HCT116 (cell line): Measurements from ENCODE around the gene TAC1. TPM values are rescaled to one million over a fixed set of nuclear protein-coding genes. Genes with fewer than 3 reads are reported as not detected.

Experiments used
- ATAC-seq: fragments of 200-7000 bp; cut with Tn5 transposase; 2 replicates; pipeline ENCODE4 v1.9.1; 2020; ENCODE audit warnings: mild to moderate bottlenecking, moderate library complexity
- Bru-seq: library from RNA; stranded (reverse); fragments of 400-500 nt; gene quantifications from one replicate; lab custom pipeline; 2021; lab: Mats Ljungman, UMichigan
- BruChase-seq, 2 experiments: library from RNA; stranded (reverse); fragments of 400-500 nt; gene quantifications; one replicate each; lab custom pipeline; 2021; lab: Mats Ljungman, UMichigan
- BruUV-seq: library from RNA; stranded (reverse); fragments of 400-500 nt; replicated peaks from 2 replicates; lab custom pipeline; 2021; lab: Mats Ljungman, UMichigan
- CTCF ChIA-PET: fragments of 300-600 bp; sonication (Branson Sonifier 250); formaldehyde crosslinking; loops from one replicate; lab custom pipeline; 2021; ENCODE audit warnings: antibody characterized with exemption; lab: Charles Lee
- POLR2A ChIA-PET: fragments of 300-600, 350-600 bp; sonication (Branson Sonifier 250); formaldehyde crosslinking; loops from one replicate; lab custom pipeline; 2021; ENCODE audit warnings: antibody characterized with exemption; lab: Charles Lee
- RAD21 ChIA-PET, 2 experiments: fragments of 300-600 bp; sonication (Branson Sonifier 250); formaldehyde crosslinking; loops; one replicate each; lab custom pipeline; 2023; ENCODE audit warnings: low total read pairs in 2 of 2; ENCODE audit not compliant: uncharacterized antibody in 2 of 2, unreplicated experiment in 2 of 2, low non-redundant PET in 1 of 2; lab: Charles Lee
- DNase-seq: peaks from one replicate; pipeline ENCODE4 v3.0.0-alpha.2; 2010; ENCODE audit warnings: low read depth, low spot score
- H2AFZ ChIP-seq: fragments of 200-600 bp; shearing (Covaris generic), sonication (generic); 2 replicates; pipeline ENCODE4 v1.6.1; 2017; ENCODE audit warnings: low read depth, mixed run types, mixed read lengths, antibody characterized with exemption, low read length; ENCODE audit not compliant: poor library complexity, severe bottlenecking
- H3K27ac ChIP-seq: 2 replicates; pipeline ENCODE4 v1.5.1; 2012; ENCODE audit warnings: low read depth, low read length
- H3K27me3 ChIP-seq: fragments of 200-600 bp; sonication (generic); 2 replicates; pipeline ENCODE4 v1.6.1; 2016; ENCODE audit warnings: mixed run types, low read length, mixed read lengths; ENCODE audit not compliant: insufficient read depth
- H3K36me3 ChIP-seq, 2 experiments: fragments of 200-500 bp in 1 of 2; fragments of 200-600 bp in 1 of 2; sonication (Bioruptor generic) in 1 of 2; sonication (generic) in 1 of 2; 2 replicates each; pipeline versions ENCODE4 v1.5.1 to v1.6.1; 2014 to 2016; ENCODE audit warnings: low read length in 2 of 2, inconsistent platforms in 1 of 2, mixed read lengths in 1 of 2, mixed run types in 1 of 2; ENCODE audit not compliant: insufficient read depth in 2 of 2, control insufficient read depth in 1 of 2
- H3K4me1 ChIP-seq, 2 experiments: fragments of 200-600 bp in 1 of 2; sonication (generic) in 1 of 2; 2 replicates each; pipeline versions ENCODE4 v1.5.1 to v1.6.1; 2012 to 2017; ENCODE audit warnings: low read length in 2 of 2, inconsistent platforms in 1 of 2, mild to moderate bottlenecking in 1 of 2, mixed read lengths in 1 of 2, mixed run types in 1 of 2, moderate library complexity in 1 of 2; ENCODE audit not compliant: insufficient read depth in 2 of 2, control insufficient read depth in 1 of 2
- H3K4me2 ChIP-seq: fragments of 200-600 bp; sonication (generic); 2 replicates; pipeline ENCODE4 v1.6.1; 2017; ENCODE audit warnings: mixed run types, low read length, mixed read lengths
- H3K4me3 ChIP-seq, 2 experiments: fragments of 200-600 bp in 1 of 2; sonication (generic) in 1 of 2; replicated peaks in 1 of 2; 2 replicates each; pipeline ENCODE4 v1.5.1; 2011 to 2016; ENCODE audit warnings: low read length in 2 of 2, control low read depth in 1 of 2, low read depth in 1 of 2, mild to moderate bottlenecking in 1 of 2, mixed read lengths in 1 of 2, mixed run types in 1 of 2
- H3K79me2 ChIP-seq: fragments of 200-600 bp; sonication (generic); 2 replicates; pipeline ENCODE4 v1.6.1; 2017; ENCODE audit warnings: mild to moderate bottlenecking, mixed run types, low read length, moderate library complexity, mixed read lengths; ENCODE audit not compliant: insufficient read depth
- H3K9ac ChIP-seq: fragments of 200-600 bp; sonication (generic); 2 replicates; pipeline ENCODE4 v1.6.1; 2016; ENCODE audit warnings: low read length, mixed read lengths
- H3K9me2 ChIP-seq: fragments of 200-600 bp; sonication (generic), shearing (Covaris generic); 2 replicates; pipeline ENCODE4 v1.6.1; 2017; ENCODE audit warnings: mixed run types, mild to moderate bottlenecking, moderate library complexity; ENCODE audit not compliant: insufficient read depth
- H3K9me3 ChIP-seq, 2 experiments: fragments of 200-500 bp in 1 of 2; fragments of 200-600 bp in 1 of 2; sonication (Bioruptor generic) in 1 of 2; sonication (generic) in 1 of 2; 2 replicates each; pipeline ENCODE4 v1.6.1; 2014 to 2017; ENCODE audit warnings: low read length in 2 of 2, mixed read lengths in 2 of 2, inconsistent platforms in 1 of 2, low read depth in 1 of 2, mild to moderate bottlenecking in 1 of 2, mixed run types in 1 of 2, moderate library complexity in 1 of 2; ENCODE audit not compliant: control insufficient read depth in 1 of 2, insufficient read depth in 1 of 2
- H4K20me1 ChIP-seq: fragments of 200-600 bp; sonication (generic), shearing (Covaris generic); 2 replicates; pipeline ENCODE4 v1.6.1; 2017; ENCODE audit warnings: mixed run types, mild to moderate bottlenecking, moderate library complexity; ENCODE audit not compliant: insufficient read depth
- ATF3 ChIP-seq: IDR thresholded peaks from 2 replicates; pipeline ENCODE4 v1.6.1; 2012
- CTCF ChIP-seq, 3 experiments: fragments of 200-600 bp in 1 of 3; sonication (generic) in 1 of 3; IDR thresholded peaks in 2 of 3; conservative IDR thresholded peaks in 1 of 3; 2 replicates each; pipeline ENCODE4 v1.5.1; 2012 to 2017; ENCODE audit warnings: low read depth in 2 of 3, low read length in 2 of 3, antibody characterized with exemption in 1 of 3, borderline replicate concordance in 1 of 3, control low read depth in 1 of 3, mild to moderate bottlenecking in 1 of 3, mixed read lengths in 1 of 3, mixed run types in 1 of 3, moderate library complexity in 1 of 3; ENCODE audit not compliant: insufficient read depth in 1 of 3
- EGR1 ChIP-seq: IDR thresholded peaks from 2 replicates; pipeline ENCODE4 v1.6.1; 2012; ENCODE audit warnings: low read depth
- ELF1 ChIP-seq: IDR thresholded peaks from 2 replicates; pipeline ENCODE4 v1.6.1; 2012; ENCODE audit warnings: low read depth, borderline replicate concordance
- EZH2 ChIP-seq: fragments of 200-600 bp; sonication (generic); IDR thresholded peaks from 2 replicates; pipeline ENCODE4 v1.6.1; 2017; ENCODE audit warnings: antibody characterized with exemption, mixed run types
- EZH2phosphoT487 ChIP-seq: fragments of 200-600 bp; IDR thresholded peaks from 2 replicates; pipeline ENCODE4 v1.6.1; 2018; ENCODE audit warnings: antibody characterized with exemption, borderline replicate concordance
- FOSL1 ChIP-seq: IDR thresholded peaks from 2 replicates; pipeline ENCODE4 v1.6.1; 2012; ENCODE audit warnings: low read depth
- MAX ChIP-seq: IDR thresholded peaks from 2 replicates; pipeline ENCODE4 v1.6.1; 2012
- POLR2A ChIP-seq: IDR thresholded peaks from 2 replicates; pipeline ENCODE4 v1.7.0; 2011; ENCODE audit warnings: borderline replicate concordance; ENCODE audit not compliant: insufficient read depth, insufficient read length; ENCODE audit errors: extremely low read depth
- POLR2AphosphoS5 ChIP-seq: IDR thresholded peaks from 2 replicates; pipeline ENCODE4 v1.6.1; 2011; ENCODE audit warnings: mild to moderate bottlenecking, low read depth, low read length, moderate library complexity
- RAD21 ChIP-seq: IDR thresholded peaks from 2 replicates; pipeline ENCODE4 v1.6.1; 2012; ENCODE audit warnings: low read depth, mild to moderate bottlenecking
- REST ChIP-seq: IDR thresholded peaks from 2 replicates; pipeline ENCODE4 v1.6.1; 2012; ENCODE audit warnings: low read depth
- SIN3A ChIP-seq: IDR thresholded peaks from 2 replicates; pipeline ENCODE4 v1.6.1; 2012; ENCODE audit warnings: low read depth
- SRF ChIP-seq: IDR thresholded peaks from 2 replicates; pipeline ENCODE4 v1.6.1; 2012; ENCODE audit warnings: low read depth
- TCF7L2 ChIP-seq: IDR thresholded peaks from 2 replicates; pipeline ENCODE4 v1.7.0; 2011; ENCODE audit warnings: borderline replicate concordance, inconsistent platforms; ENCODE audit not compliant: insufficient read depth, insufficient read length; ENCODE audit errors: extremely low read depth
- YY1 ChIP-seq: IDR thresholded peaks from 2 replicates; pipeline ENCODE4 v1.6.1; 2011; ENCODE audit warnings: low read length, low read depth, moderate library complexity, mild to moderate bottlenecking; ENCODE audit not compliant: insufficient replicate concordance; ENCODE audit errors: extremely low read depth
- ZBTB33 ChIP-seq: IDR thresholded peaks from 2 replicates; pipeline ENCODE4 v1.6.1; 2011; ENCODE audit warnings: mild to moderate bottlenecking, low read length, moderate library complexity; ENCODE audit not compliant: insufficient replicate concordance; ENCODE audit errors: extremely low read depth
- ZFX ChIP-seq: fragments of 450-650 bp; IDR thresholded peaks from 2 replicates; pipeline ENCODE4 v1.6.1; 2017
- intact Hi-C: fragments of 100-400 bp; cut with micrococcal nuclease; formaldehyde crosslinking; loops from 2 replicates; pipeline ENCODE4 v1.10.0; 2022
- long read RNA-seq: library from polyadenylated mRNA; unstranded; transcript quantifications from one replicate; pipeline ENCODE4 v2.0.0, GENCODE V29; 2021; ENCODE audit not compliant: unreplicated experiment
- polyA plus RNA-seq: library from polyadenylated mRNA; unstranded; fragments of >200 nt; gene quantifications from 2 replicates; pipeline ENCODE4 v1.2.1, GENCODE V29; 2012; ENCODE audit warnings: missing spikeins
- total RNA-seq: library from RNA; stranded (reverse); gene quantifications from one replicate; pipeline ENCODE4 v1.2.1, GENCODE V29; 2021; ENCODE audit not compliant: unreplicated experiment

The TAC1 gene
- not detected for total RNA-seq
- not detected in 2 replicates for polyA plus RNA-seq
- not detected for Bru-seq, nascent RNA
- not detected for BruChase-seq, experiment 1, labeled RNA remaining after a 6-hour chase
- not detected for BruChase-seq, experiment 2, labeled RNA remaining after a 2-hour chase
- long read RNA-seq: 0 reads

- no peak for DNase-seq
- intact Hi-C loops: no loop called here
- CTCF ChIA-PET: no interaction called here
- Histone ChIP-seq H3K27ac (no peak within 1 kb of the TSS), H3K9me3 (no peaks in the 10 kb centered on the region), H4K20me1 (no peaks in the 10 kb centered on the region), H3K4me3 (no peak within 1 kb of the TSS), H2AFZ (no peak within 1 kb of the TSS), H3K9me2 (no peaks in the 10 kb centered on the region), H3K27me3 (peaks cover 6% of the 10 kb centered on the region; the same call in 1 of the 2 replicates), H3K4me2 (no peak within 1 kb of the TSS), H3K36me3 (no peaks in the 10 kb centered on the region), H3K4me1 (no peaks in the 10 kb centered on the region), H3K79me2 (no peaks in the 10 kb centered on the region), H3K9ac (no peak within 1 kb of the TSS)
- POLR2A ChIA-PET: no interaction called here
- ATAC-seq: no peak
- RAD21 ChIA-PET: no interaction called here
- no TSS peak for BruUV-seq
- TF ChIP-seq YY1: no peak
- no peak for TF ChIP-seq EZH2
- no peak for TF ChIP-seq ZBTB33
- TF ChIP-seq ZFX: no peak
- no peak for TF ChIP-seq SRF
- TF ChIP-seq SIN3A: no peak
- no peak for TF ChIP-seq ELF1
- TF ChIP-seq ATF3: no peak
- no peak for TF ChIP-seq POLR2A
- TF ChIP-seq RAD21: no peak
- TF ChIP-seq MAX: no peak
- TF ChIP-seq CTCF (IDR thresholded peaks at IDR 0.05 in 2 of 3, conservative IDR thresholded peaks at IDR 0.05 in 1 of 3; ENCODE audit: borderline replicate concordance in 1 of 3, insufficient read depth in 1 of 3, low read depth in 2 of 3, low read length in 2 of 3): no peak
- no peak for TF ChIP-seq POLR2AphosphoS5
- no peak for TF ChIP-seq EGR1
- no peak for TF ChIP-seq TCF7L2
- TF ChIP-seq FOSL1: no peak
- TF ChIP-seq EZH2phosphoT487: no peak
- TF ChIP-seq REST: no peak
Observed at GRCh38 chr7:97731736-97732564, at the start of gene TAC1. TSS of gene TAC1 (plus strand) at chr7:97732086. CDS start at chr7:97732613, 527 bp downstream.
